Thyroid gland (tissue), 4 donors: ENCODE data around the gene WBP4. TPM values are rescaled to one million over a fixed set of nuclear protein-coding genes. Genes with fewer than 3 reads are reported as not detected.
"Not testable (repeated sequence)": the region's sequence is repeated elsewhere in the genome, so short reads cannot be mapped to it uniquely, and the experiment has no call there.

Experiments used
- DNase-seq, 2 donors: peaks; one replicate each; pipeline ENCODE4 v3.0.0-alpha.2; 2019
- H3K27ac ChIP-seq, 3 donors: fragments of 200-600 bp; sonication (generic); 1 replicate in 2 of 3; 2 replicates in 1 of 3; pipeline ENCODE4 v1.5.1; 2016 to 2019; ENCODE audit warnings: mild to moderate bottlenecking in 1 of 3, moderate library complexity in 1 of 3
- H3K27me3 ChIP-seq: fragments of 200-600 bp; sonication (generic); one replicate; pipeline ENCODE4 v1.5.1; 2019
- H3K36me3 ChIP-seq, 2 donors: fragments of 200-600 bp; sonication (generic); one replicate each; pipeline ENCODE4 v1.5.1; 2016 to 2019
- H3K4me1 ChIP-seq, 2 donors: fragments of 200-600 bp; sonication (generic); one replicate each; pipeline ENCODE4 v1.5.1; 2017 to 2019
- H3K4me3 ChIP-seq, 3 donors: fragments of 200-600 bp; sonication (generic); replicated peaks in 1 of 3; 1 replicate in 2 of 3; 2 replicates in 1 of 3; pipeline ENCODE4 v1.5.1; 2016; ENCODE audit warnings: mild to moderate bottlenecking in 1 of 3
- H3K9me3 ChIP-seq: fragments of 200-600 bp; sonication (generic); one replicate; pipeline ENCODE4 v1.5.1; 2017
- CTCF ChIP-seq, 6 experiments: fragments of 200-600 bp in 3 of 6; fragments of 450-650 bp in 3 of 6; sonication (generic) in 3 of 6; IDR thresholded peaks; one replicate each; pipeline ENCODE4 v1.5.1; 2016 to 2019; ENCODE audit warnings: antibody characterized with exemption in 6 of 6, mild to moderate bottlenecking in 2 of 6, inconsistent platforms in 1 of 6, moderate library complexity in 1 of 6
- POLR2A ChIP-seq, 2 donors: fragments of 450-650 bp; IDR thresholded peaks; one replicate each; pipeline ENCODE4 v1.6.1; 2017; ENCODE audit warnings: antibody characterized with exemption in 2 of 2, mild to moderate bottlenecking in 2 of 2, moderate library complexity in 1 of 2
- WGBS, 2 donors: methylation state at CpG; one replicate each; pipeline ENCODE4 v1.1.5; 2017; 5-methylcytosine and 5-hydroxymethylcytosine counted together
- intact Hi-C: fragments of 100-400 bp; cut with DNase I; formaldehyde crosslinking; loops from one replicate; pipeline ENCODE4 v1.15.1; 2023
- total RNA-seq, 4 donors: library from RNA; depleted of rRNA; stranded (reverse); fragments of >200 nt; gene quantifications; one replicate each; pipeline ENCODE4 v1.2.3, GENCODE V29; 2016

Gene WBP4
- total RNA-seq, 4 donors from 2014 or later = 9.4 to 19.2 (median 10.6) TPM

GRCh38 chr13:41032691-41033376, 28.5 kb upstream of the WBP4 start:
- H3K9me3 ChIP-seq = no peaks in the 10 kb centered on the region
- no peak for TF ChIP-seq CTCF (IDR thresholded peaks at IDR 0.05)
- TF ChIP-seq POLR2A (IDR thresholded peaks at IDR 0.05) = no peak
- H3K27me3 ChIP-seq = no peaks in the 10 kb centered on the region
- no peak overlapping the region for H3K4me3 ChIP-seq
- no peaks in the 10 kb centered on the region for H3K36me3 ChIP-seq
- DNase-seq = no peak
- H3K4me1 ChIP-seq = peaks cover 16 to 35% of the 10 kb centered on the region in 2 donors
- no peak overlapping the region for H3K27ac ChIP-seq
- intact Hi-C loops = no loop called here
- WGBS, 2 donors = 47 to 50% methylated on average over 2 of the region's 2 CpGs

GRCh38 chr13:41034382-41034781, 26.9 kb upstream of the WBP4 start:
- WGBS, 2 donors = 89 to 93% methylated on average over 4 of the region's 4 CpGs
- no peak for DNase-seq
- H3K4me3 ChIP-seq = no peak overlapping the region
- no peak overlapping the region for H3K27ac ChIP-seq
- peaks cover 16 to 35% of the 10 kb centered on the region in 2 donors for H3K4me1 ChIP-seq
- intact Hi-C loops = no loop called here
- H3K36me3 ChIP-seq = no peaks in the 10 kb centered on the region
- H3K9me3 ChIP-seq = no peaks in the 10 kb centered on the region
- no peaks in the 10 kb centered on the region for H3K27me3 ChIP-seq
- TF ChIP-seq CTCF (IDR thresholded peaks at IDR 0.05) = no peak
- no peak for TF ChIP-seq POLR2A (IDR thresholded peaks at IDR 0.05)

- H3K27me3 ChIP-seq = no peaks in the 10 kb centered on the region
- no peaks in the 10 kb centered on the region for H3K36me3 ChIP-seq
- no peak for TF ChIP-seq CTCF (IDR thresholded peaks at IDR 0.05)
- 82% methylated on average over 5 of the region's 5 CpGs for WGBS, 2 donors
- H3K27ac ChIP-seq = no peak overlapping the region
- intact Hi-C loops = no loop called here
- no peak overlapping the region for H3K4me3 ChIP-seq
- no peak for DNase-seq
- peaks cover 16 to 35% of the 10 kb centered on the region in 2 donors for H3K4me1 ChIP-seq
- H3K9me3 ChIP-seq = no peaks in the 10 kb centered on the region
These were observed 26.4 kb upstream of the WBP4 start for GRCh38 chr13:41034881-41035280.

GRCh38 chr13:41036557-41036956, 24.8 kb upstream of the WBP4 start:
- intact Hi-C loops, H3K36me3 ChIP-seq, H3K4me3 ChIP-seq, H3K27ac ChIP-seq, DNase-seq, H3K9me3 ChIP-seq, H3K27me3 ChIP-seq: not testable (repeated sequence)
- WGBS, 2 donors = 90 to 97% methylated on average over 5 of the region's 5 CpGs
- H3K4me1 ChIP-seq = peaks cover 11 to 19% of the 10 kb centered on the region in 2 donors

GRCh38 chr13:41039746-41040145, 21.6 kb upstream of the WBP4 start:
- Histone ChIP-seq H3K27ac (no peak overlapping the region), H3K27me3 (no peaks in the 10 kb centered on the region), H3K4me3 (no peak overlapping the region), H3K36me3 (no peaks in the 10 kb centered on the region), H3K4me1 (peaks cover 7% of the 10 kb centered on the region in 2 donors), H3K9me3 (no peaks in the 10 kb centered on the region)
- intact Hi-C loops = no loop called here
- no peak for DNase-seq
- TF ChIP-seq CTCF (IDR thresholded peaks at IDR 0.05) = no peak
- TF ChIP-seq POLR2A (IDR thresholded peaks at IDR 0.05) = no peak
